HG03135 (cell line): ENCODE results near the gene VTI1B.
A peak's percentile ranks its signal among the peaks of the same experiment; 100 is the strongest.

ENCODE experiments used
- ATAC-seq: cut with Tn5 transposase; IDR thresholded peaks from one replicate; pipeline ENCODE4 v1.9.1; 2021; ENCODE audit warnings: mild to moderate bottlenecking, moderate library complexity; ENCODE audit not compliant: unreplicated experiment

VTI1B gene

DNA sequence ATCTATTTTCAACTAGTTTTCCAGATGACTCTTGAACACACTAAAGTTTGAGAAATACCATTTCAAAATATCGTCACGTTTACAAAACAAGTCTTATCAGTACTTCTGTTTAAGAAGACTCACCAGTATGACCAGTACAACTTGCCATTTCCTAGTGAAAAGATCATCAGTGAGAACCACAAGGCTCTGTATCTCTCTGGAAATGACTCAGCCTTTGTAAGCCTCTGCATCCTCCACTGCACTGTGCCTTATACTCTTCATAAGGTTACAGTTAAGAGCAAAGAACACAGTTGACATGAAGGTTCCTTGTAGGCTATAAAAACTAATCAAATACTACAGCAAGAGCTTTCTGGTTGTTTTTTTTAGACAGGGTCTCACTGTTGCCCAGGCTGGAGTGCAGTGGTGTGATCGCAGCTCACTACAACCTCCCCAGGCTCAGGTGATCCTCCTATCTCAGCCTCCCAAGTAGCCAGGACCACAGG lies 5.7 kb upstream of the VTI1B start:
- peak; percentile 83 for ATAC-seq

DNA sequence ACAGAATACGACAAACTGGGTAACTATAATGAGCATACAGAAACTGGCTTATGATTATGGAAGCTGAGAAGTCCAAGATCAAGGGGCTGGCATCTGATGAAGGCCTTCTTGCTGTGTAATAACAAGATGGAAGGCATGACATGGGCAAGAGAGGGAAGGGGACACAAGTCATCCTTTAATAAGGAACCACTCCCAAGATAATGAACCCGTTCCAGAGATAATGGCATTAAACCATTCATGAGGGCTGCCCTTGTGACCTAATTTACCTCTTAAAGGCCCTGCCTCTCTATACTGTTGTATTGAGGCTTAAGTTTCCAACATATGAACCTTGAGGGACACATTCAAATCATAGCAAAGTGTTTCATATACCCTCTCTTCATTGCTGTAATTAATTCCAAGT lies 4.6 kb upstream of the VTI1B start:
- no peak for ATAC-seq

DNA sequence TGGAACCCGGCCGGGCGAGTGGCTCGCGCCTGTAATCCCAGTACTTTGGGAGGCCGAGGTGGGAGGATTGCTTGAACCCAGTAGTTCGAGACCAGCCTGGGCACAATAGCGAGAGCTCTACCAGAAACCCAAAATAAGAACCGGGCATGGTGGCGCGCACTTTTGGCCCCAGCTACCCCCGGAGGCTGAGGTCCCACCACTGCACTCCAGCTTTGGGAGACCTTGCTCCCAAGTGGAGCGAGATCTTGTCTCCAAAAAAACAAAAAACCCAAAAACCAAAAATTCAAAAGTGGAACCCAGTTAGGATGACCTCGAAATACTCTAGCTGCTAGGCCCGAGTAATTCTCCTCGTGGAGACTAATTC lies 769 bp upstream of the VTI1B start:
- ATAC-seq, result no peak

DNA sequence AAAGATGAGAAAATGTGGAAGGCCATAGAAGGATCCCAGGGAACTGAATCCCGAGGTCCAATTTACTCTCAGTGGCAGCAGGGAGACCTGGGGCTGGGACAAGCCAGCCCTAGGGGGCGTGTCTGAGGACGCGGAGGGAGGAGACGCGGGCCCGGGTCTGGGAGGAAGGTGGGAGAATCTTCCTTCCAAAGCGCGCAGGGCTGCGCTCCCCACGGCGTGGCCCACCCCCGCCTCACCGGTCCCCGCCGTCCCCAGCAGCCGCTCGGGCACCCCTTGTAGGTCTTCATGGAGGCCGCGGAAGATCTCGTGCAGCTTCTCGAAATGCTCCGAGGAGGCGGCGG lies 323 bp downstream of the VTI1B start:
- peak; percentile 36 for ATAC-seq

- no peak for ATAC-seq
Measured at GRCh38 chr14:67673451-67673850, 981 bp downstream of the VTI1B start.

DNA sequence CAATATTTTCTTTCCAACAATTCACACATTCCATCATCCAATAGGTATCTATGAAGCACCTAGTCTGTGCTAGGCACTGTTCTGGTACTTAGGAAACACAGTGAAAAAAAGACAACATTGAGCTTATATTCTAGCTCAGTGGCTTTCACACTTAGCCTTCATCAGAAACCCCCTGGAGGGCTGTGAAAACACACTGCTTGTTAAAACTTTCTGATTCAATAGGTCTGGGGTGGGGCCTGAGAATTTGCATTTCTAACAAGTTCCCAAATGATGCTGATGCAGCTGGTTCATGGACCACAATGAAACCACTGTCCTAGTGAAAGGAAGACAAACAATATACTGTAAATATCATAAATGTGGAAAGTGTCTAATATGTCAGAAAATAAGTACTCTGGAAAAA lies 5.9 kb downstream of the VTI1B start:
- no peak for ATAC-seq

DNA sequence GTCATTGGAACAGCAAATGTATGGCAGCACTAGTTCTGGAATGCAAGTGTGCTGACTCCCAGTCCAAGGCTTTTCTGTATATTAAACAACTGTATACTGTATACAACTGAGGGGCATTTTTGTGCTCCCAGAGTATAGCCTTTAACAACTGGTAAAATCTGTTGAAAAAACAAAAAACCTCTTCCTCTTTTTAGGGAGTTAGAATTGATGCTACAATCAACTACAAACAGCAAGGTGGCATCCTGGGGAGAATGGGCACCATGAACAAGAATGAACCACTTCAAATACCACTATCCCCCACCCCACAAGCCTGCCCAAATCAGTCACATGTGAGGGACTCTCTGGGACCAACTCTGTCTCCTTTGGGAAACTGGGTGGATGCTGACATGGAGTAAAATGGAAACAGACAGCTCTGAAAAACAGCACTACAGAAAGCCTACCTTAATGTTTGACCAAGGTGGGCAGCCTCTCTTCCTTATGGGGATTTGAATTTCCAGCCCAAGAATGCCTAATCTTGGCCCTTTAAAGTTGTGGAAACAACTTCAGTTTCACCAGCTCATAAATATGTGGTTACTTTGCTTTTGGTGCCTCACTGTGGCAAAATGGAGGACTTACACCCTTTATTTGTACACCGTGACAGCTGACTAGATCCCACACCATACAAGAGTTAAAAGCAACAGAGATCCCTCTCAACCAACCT lies 7.5 kb downstream of the VTI1B start:
- ATAC-seq, result peak; percentile 60

DNA sequence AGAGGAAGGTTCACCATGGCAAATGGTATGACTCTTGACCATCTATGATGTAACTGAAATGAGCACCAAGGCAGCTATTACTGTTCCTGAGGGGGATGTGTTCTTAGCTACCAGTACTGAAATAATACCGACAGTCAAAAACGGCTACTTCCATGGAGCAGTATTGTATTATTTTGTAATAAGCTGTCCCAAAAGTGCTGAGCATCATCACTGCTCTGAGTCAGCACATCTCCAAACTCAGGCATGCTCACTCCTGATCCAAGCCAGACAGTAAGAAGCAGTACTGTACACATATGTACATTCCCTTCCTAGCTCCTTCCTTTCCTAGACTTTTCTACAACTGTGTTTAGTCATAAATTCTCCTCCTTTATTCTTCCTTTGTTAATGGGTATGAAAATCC lies 8.6 kb downstream of the VTI1B start:
- ATAC-seq, result no peak

DNA sequence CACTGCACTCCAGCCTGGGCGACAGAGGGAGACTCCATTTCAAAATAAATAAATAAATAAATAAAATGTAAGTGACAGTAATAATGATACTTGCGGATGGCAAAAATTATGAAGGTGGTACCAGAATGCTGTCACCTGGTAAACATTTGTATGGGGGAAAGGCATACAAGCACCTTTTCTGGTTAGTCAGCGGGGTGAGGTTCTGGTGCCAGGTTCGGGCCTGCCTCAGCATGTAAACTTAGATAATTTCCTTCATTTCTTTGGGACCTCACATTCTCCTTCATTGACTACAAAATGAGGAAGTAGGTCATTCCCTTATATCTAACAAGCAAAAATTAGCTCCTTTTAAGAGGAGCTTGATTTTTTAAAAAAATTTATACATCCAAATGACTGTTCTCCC lies 10.8 kb downstream of the VTI1B start:
- no peak for ATAC-seq

DNA sequence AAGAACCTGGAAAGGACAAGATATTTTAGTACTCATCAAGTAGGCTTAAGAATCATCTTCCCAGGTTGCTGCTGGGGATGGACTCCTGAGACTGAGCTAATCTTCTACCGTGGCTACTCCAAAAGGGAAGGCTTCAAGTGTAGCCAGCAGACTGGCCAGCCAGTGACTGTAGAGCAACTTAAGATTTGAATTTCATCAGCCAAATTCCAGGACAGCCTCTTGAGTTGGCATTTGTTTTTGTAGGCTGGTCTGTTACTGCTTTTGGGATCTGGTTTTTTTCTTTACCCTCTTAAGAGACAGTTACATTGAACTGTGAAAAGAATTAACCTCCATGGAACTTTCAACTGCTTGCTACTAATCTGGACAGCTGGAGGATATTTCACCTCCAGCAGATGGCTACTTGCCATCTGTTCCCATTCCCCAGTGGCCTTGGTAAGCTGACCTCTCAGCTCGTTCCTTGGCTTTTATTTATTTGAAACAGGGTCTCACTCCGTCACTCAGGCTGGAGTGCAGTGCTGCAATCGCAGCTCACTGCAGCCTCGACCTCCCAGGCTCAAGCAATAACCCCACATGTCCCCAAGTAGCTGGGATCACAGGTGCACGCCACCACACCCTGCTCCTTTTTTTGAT lies 20.7 kb downstream of the VTI1B start:
- ATAC-seq, result no peak

GRCh38 chr14:67652189-67652588 lies 22.2 kb downstream of the VTI1B start:
- ATAC-seq, result no peak

GRCh38 chr14:67650694-67651093 lies 23.7 kb downstream of the VTI1B start:
- ATAC-seq, result no peak

GRCh38 chr14:67650151-67650550 lies 24.3 kb downstream of the VTI1B start:
- ATAC-seq, result no peak

GRCh38 chr14:67646131-67646530 lies 28.3 kb downstream of the VTI1B start:
- no peak for ATAC-seq

DNA sequence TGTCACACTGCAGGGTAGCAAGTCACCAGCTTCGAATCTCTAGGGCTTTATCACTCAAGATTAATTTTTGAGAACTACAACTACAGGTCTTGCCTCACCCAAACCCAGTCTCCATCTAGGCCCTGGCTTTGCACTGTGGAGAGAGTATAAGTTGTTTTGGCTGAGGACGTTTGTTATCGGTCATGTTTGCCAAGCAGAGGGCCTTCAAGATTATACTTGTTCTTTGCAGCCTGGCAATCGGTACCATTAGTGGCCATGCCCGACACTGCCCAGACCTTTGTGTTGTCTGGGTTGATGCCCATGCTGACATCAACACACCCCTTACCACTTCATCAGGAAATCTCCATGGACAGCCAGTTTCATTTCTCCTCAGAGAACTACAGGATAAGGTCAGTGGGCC lies 29.0 kb downstream of the VTI1B start:
- no peak for ATAC-seq

- ATAC-seq, result no peak
Measured at GRCh38 chr14:67644428-67644827, 30.0 kb downstream of the VTI1B start.

DNA sequence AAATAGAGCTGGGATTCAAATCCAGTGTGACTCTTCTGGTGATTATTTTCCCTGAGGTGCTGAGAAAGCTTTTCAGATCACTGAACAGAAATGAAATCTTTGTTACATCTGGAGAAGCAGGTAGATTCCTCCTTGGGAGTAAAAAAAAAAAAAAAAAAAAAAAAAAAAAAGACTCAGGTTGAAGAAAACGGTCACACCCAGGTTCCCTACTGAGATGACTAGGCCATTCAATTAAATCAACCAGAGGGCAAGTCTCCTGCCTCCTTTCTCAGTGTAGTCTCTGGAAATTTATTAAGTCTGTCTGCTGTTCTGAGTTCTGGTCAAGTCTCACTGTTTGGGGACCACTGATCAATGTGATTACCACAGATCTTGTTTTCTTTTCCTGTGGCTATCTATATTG lies 30.7 kb downstream of the VTI1B start:
- no peak for ATAC-seq

- ATAC-seq, result no peak
Measured at GRCh38 chr14:67641902-67642749, 32.3 kb downstream of the VTI1B start.

DNA sequence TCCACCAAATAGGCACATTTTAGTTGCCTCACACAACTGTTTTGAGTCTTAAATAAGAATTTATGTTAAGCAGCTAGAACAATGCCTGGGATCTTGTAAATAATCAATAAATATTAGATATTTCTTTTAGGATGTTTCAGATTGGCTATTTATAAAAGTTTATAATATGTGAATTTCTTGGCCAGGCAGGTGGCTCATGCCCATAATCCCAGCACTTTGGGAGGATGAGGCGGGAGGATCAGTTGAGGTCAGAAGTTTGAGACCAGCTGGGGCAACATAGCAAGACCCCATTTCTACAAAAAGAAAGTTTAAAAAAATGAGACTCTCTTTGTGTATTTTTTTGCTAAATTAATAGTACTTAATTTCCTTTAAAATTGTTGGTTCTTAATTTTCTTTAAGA lies 33.0 kb downstream of the VTI1B start:
- no peak for ATAC-seq

DNA sequence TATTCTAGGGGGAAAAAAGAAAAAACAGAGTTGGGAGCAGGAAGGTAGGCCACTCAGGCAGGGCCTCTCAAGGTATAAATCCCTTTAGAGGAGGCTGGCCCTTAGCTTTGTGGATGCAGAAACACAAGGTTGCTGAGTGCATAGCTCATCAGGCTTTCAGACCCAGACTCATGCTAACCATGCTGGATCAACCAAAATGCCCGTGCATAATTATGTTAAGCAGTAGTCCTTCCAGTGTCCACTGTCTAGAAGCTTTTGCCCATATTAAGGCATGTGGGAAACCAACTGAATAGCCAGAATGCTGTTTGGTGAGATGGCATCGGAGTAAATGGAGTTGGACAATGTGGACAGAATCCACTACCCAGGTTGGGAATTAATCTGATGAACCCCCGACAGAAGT lies 35.8 kb downstream of the VTI1B start:
- no peak for ATAC-seq

GRCh38 chr14:67636361-67636919 lies 38.0 kb downstream of the VTI1B start:
- ATAC-seq, result no peak
